ENCODE measurements around the gene PDGFA. TPM values are rescaled to one million over a fixed set of nuclear protein-coding genes. Genes with fewer than 3 reads are reported as not detected.

The PDGFA gene
- total RNA-seq, 4 donors from 2014 or later, result 10.8 to 31.7 (median 26.0) TPM

GRCh38 chr7:480531-481218, 39.0 kb downstream of the PDGFA start:
- no peak for ATAC-seq
- intact Hi-C loops (cut with DNase I; ENCODE audit: low total_unique reads), result no loop called here

GRCh38 chr7:479948-480499, 39.6 kb downstream of the PDGFA start:
- Histone ChIP-seq H3K4me1 (peaks cover 0 to 6% of the 10 kb centered on the region in 2 donors), H3K4me3 (no peak overlapping the region), H3K9me3 (no peaks in the 10 kb centered on the region), H3K27ac (no peak overlapping the region), H3K27me3 (peaks cover 0 to 9% (median 6%) of the 10 kb centered on the region in 3 donors), H3K36me3 (no peaks in the 10 kb centered on the region)
- intact Hi-C loops (cut with DNase I; ENCODE audit: low total_unique reads) (no loop called here), in situ Hi-C loops (cut with MboI; ENCODE audit: low sequenced_read_pairs in 4 of 4) (no loop called here)
- TF ChIP-seq CTCF (IDR thresholded peaks at IDR 0.05 in 4 of 5, conservative IDR thresholded peaks at IDR 0.05 in 1 of 5) (no peak), POLR2A (IDR thresholded peaks at IDR 0.05) (no peak)
- DNase-seq (peak in 1 of 2 donors; percentile 4), ATAC-seq (no peak)

More at GRCh38 chr7:480531-481218, 39.0 kb downstream of the PDGFA start:
- Histone ChIP-seq H3K4me1 (peaks cover 0 to 6% of the 10 kb centered on the region in 2 donors), H3K27me3 (peaks cover 0 to 15% (median 6%) of the 10 kb centered on the region in 3 donors), H3K9me3 (no peaks in the 10 kb centered on the region), H3K4me3 (no peak overlapping the region), H3K36me3 (no peaks in the 10 kb centered on the region), H3K27ac (no peak overlapping the region)
- TF ChIP-seq POLR2A (IDR thresholded peaks at IDR 0.05), result no peak
- TF ChIP-seq CTCF (IDR thresholded peaks at IDR 0.05 in 4 of 5, conservative IDR thresholded peaks at IDR 0.05 in 1 of 5), result no peak
- in situ Hi-C loops (cut with MboI; ENCODE audit: low sequenced_read_pairs in 4 of 4), result no loop called here
- DNase-seq, result no peak

GRCh38 chr7:479115-479947, 40.3 kb downstream of the PDGFA start:
- DNase-seq, result peak; percentile 25 to 39
- no peak for TF ChIP-seq CTCF (IDR thresholded peaks at IDR 0.05 in 4 of 5, conservative IDR thresholded peaks at IDR 0.05 in 1 of 5)
- TF ChIP-seq POLR2A (IDR thresholded peaks at IDR 0.05), result no peak
- no peaks in the 10 kb centered on the region for H3K36me3 ChIP-seq
- intact Hi-C loops (cut with DNase I; ENCODE audit: low total_unique reads) (no loop called here), in situ Hi-C loops (cut with MboI; ENCODE audit: low sequenced_read_pairs in 4 of 4) (no loop called here)
- peak; percentile 62 to 84 for ATAC-seq
- H3K27ac ChIP-seq, result peak overlapping the region in 1 of 4 donors; percentile 13
- peaks cover 0 to 9% (median 6%) of the 10 kb centered on the region in 3 donors for H3K27me3 ChIP-seq
- H3K4me3 ChIP-seq, result no peak overlapping the region
- H3K9me3 ChIP-seq, result no peaks in the 10 kb centered on the region
- H3K4me1 ChIP-seq, result peaks cover 0 to 6% of the 10 kb centered on the region in 2 donors

GRCh38 chr7:477626-478220, 41.9 kb downstream of the PDGFA start:
- DNase-seq, result no peak
- intact Hi-C loops (cut with DNase I; ENCODE audit: low total_unique reads) (no loop called here), in situ Hi-C loops (cut with MboI; ENCODE audit: low sequenced_read_pairs in 4 of 4) (no loop called here)
- Histone ChIP-seq H3K27me3 (no peaks in the 10 kb centered on the region), H3K4me3 (no peak overlapping the region), H3K4me1 (peaks cover 0 to 6% of the 10 kb centered on the region in 2 donors), H3K36me3 (no peaks in the 10 kb centered on the region), H3K9me3 (no peaks in the 10 kb centered on the region), H3K27ac (no peak overlapping the region)
- no peak for ATAC-seq
- TF ChIP-seq POLR2A (IDR thresholded peaks at IDR 0.05), result no peak
